Effector CD4-positive, alpha-beta T cell (primary cell): ENCODE data around the gene BCL2L2.

Experiments used
- DNase-seq: peaks from one replicate; pipeline ENCODE4 v3.0.0-alpha.2; 2020

Gene BCL2L2

GRCh38 chr14:23357261-23357660 lies 50.6 kb downstream of the BCL2L2 start:
- DNase-seq = no peak

DNA sequence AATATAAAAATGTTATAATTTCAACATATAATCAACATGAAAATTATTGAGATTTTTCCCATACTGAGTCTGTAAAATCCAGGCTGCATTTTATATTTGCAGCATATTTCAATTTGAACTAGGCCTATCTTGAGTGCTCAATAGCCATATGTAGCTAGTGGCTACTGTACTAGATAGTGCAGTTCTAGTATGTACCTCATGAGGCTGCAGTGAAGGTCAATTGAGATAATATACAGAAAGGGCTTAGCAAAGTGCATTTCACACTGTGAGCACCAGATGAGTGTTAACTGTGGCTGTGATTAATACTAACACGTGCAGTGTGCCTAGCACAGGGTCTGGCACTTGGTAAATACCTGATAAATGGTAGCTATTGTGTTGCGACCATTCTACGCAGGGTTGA lies 51.4 kb downstream of the BCL2L2 start:
- DNase-seq = no peak

GRCh38 chr14:23358553-23359166 lies 52.0 kb downstream of the BCL2L2 start:
- no peak for DNase-seq

DNA sequence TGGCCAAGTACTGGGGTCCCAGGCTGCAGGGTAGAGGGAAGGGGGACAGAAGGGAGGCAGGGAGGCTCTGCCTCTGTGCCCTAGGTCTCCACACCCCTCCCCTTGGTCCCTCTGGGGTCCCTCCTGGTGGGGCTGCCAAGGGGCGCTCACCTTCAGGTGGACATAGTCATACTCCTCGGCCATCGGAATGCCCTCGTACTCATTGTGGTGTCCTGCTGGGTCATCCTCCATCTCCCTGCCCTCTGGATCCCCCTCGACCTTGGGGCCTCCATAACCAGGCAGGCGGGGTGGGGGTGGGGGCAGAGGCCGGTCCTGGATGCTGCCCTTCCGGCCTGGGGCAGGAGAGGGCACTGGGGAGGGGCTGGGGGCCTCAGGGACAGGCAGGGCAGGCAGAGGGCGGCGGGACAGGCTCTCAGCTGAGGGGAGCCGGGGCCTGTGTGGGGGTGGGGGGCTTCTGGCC lies 52.6 kb downstream of the BCL2L2 start:
- no peak for DNase-seq

DNA sequence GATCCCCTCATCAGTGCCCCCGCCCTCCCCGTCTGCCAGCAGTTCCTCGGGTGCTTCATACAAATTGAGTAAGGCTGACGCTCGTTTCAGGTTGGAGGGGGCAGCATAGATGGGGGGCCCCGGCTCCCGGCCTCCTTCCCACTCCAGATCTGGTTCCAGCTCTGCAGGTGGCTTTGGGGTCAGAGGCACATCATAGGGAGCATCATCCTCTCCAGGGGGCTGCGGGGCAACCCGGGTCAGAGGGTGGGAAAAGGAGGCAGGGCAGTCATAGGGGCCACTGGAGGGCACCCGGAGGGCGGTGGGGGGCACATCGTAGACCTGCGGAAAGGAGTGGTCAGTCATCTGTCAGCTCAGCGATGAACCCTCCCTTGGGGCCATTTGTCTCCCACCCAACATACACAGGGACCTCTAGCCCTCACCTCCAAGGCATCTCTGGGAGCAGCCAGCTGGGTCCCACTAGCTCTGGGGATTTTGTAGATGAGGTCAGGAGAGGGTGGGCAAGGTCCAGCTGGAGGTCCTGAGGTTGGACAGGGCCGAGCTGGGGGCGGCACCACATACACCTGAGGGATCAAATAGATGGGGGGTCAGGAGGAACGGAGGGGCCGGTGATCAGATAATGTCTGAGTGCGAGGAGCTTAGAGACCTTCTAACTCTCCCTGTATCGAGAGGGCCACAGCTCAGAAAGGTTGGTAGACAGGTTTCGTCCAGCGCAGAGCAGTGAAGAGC lies 53.3 kb downstream of the BCL2L2 start:
- no peak for DNase-seq

- no peak for DNase-seq
Observed at GRCh38 chr14:23360496-23360895, 53.9 kb downstream of the BCL2L2 start.

DNA sequence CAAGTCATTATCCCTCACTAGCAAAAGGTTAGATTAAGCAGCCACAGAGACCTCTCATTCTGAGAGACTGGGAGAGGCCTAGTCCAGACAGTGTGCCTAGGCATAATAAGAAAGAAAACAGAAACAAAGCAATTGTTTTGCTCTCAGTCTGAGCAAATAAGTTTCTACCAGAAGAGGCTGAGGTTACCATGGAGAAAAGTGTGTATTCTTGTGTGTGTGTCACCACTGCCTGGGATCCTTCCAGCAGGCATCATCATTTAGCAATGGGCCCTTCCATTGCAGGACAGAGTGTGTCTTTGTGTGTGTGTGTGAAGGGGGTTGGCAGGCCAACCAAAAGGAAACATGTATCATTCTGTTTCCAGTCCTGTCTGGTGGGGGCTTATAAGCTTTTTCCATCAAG lies 54.7 kb downstream of the BCL2L2 start:
- DNase-seq = no peak
